RWPE1 (cell line): ENCODE data around the gene ST8SIA1.

Experiments used
- CTCF ChIA-PET: fragments of 350-600 bp; sonication (Branson Sonifier 250); formaldehyde crosslinking; extraction: SDS; loops from one replicate; lab custom pipeline; 2021; lab: Yijun Ruan, JAX
- POLR2A ChIA-PET: fragments of 400-600 bp; formaldehyde crosslinking; extraction: SDS; loops from one replicate; lab custom pipeline; 2020; ENCODE audit warnings: antibody characterized with exemption; ENCODE audit not compliant: low non-redundant PET; lab: Yijun Ruan, JAX
- DNase-seq: peaks from one replicate; pipeline ENCODE4 v3.0.0; 2012; ENCODE audit warnings: low spot score
- H3K27ac ChIP-seq: fragments of 450-650 bp; 2 replicates; pipeline ENCODE4 v1.5.1; 2017
- CTCF ChIP-seq: fragments of 450-650 bp; conservative IDR thresholded peaks from 2 replicates; pipeline ENCODE4 v1.5.1; 2017; ENCODE audit warnings: low read depth, mild to moderate bottlenecking

Gene ST8SIA1

GRCh38 chr12:22321638-22322037 lies 12.9 kb downstream of the ST8SIA1 start:
- TF ChIP-seq CTCF = no peak
- ChIA-PET CTCF (interaction anchor here (0.7 kb wide), 1 partner anchor 14 kb away, joined by 3 read pairs; no protein-coding TSS in a partner anchor), POLR2A (no interaction called here)
- DNase-seq = no peak
- no peak overlapping the region for H3K27ac ChIP-seq

- DNase-seq = no peak
- CTCF ChIA-PET = interaction anchor here (0.7 kb wide), 1 partner anchor 14 kb away, joined by 3 read pairs; no protein-coding TSS in a partner anchor
- no peak overlapping the region for H3K27ac ChIP-seq
Measured at GRCh38 chr12:22321018-22321605, 13.4 kb downstream of the ST8SIA1 start.

GRCh38 chr12:22318108-22318737 lies 16.3 kb downstream of the ST8SIA1 start:
- POLR2A ChIA-PET = no interaction called here
- H3K27ac ChIP-seq = no peak overlapping the region
- CTCF ChIA-PET = no interaction called here
- no peak for DNase-seq
- no peak for TF ChIP-seq CTCF

More at GRCh38 chr12:22321018-22321605, 13.4 kb downstream of the ST8SIA1 start:
- POLR2A ChIA-PET = no interaction called here
- TF ChIP-seq CTCF = no peak

DNA sequence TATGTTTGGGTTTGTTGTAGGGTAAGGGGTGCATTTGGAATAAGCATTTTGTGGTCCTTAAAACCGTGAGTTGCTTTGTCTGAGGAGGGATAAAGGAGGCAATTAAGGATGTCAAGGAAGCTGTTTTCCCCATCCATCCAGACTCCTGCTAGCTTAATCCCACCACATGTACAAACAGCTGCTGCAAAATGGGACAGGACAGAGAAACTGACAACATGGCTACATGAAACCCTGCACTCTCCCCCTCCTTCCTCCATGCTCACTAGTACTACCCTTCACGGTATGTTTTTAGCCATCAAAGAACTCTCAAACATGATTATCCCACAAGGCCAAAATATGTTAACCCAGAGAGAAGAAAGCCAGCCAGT lies 20.6 kb downstream of the ST8SIA1 start:
- H3K27ac ChIP-seq = no peak overlapping the region
- ChIA-PET CTCF (no interaction called here), POLR2A (no interaction called here)
- TF ChIP-seq CTCF = no peak
- DNase-seq = no peak

GRCh38 chr12:22313286-22313962 lies 21.1 kb downstream of the ST8SIA1 start:
- no peak overlapping the region for H3K27ac ChIP-seq
- DNase-seq = peak; percentile 17
- TF ChIP-seq CTCF = no peak
- POLR2A ChIA-PET = no interaction called here
- CTCF ChIA-PET = interaction anchor here (0.6 kb wide), 1 partner anchor 580 kb away, joined by 3 read pairs; no protein-coding TSS in a partner anchor

- CTCF ChIA-PET = interaction anchor here (0.6 kb wide), 1 partner anchor 581 kb away, joined by 3 read pairs; no protein-coding TSS in a partner anchor
- no peak overlapping the region for H3K27ac ChIP-seq
- no peak for TF ChIP-seq CTCF
- POLR2A ChIA-PET = no interaction called here
- peak; percentile 7 for DNase-seq
Measured at GRCh38 chr12:22312336-22312735, 22.2 kb downstream of the ST8SIA1 start.
